HG02678 (cell line): ENCODE results near the gene CRTC1.
"Not testable (repeated sequence)": the region's sequence is repeated elsewhere in the genome, so short reads cannot be mapped to it uniquely, and the experiment has no call there.

Experiments
- ATAC-seq: cut with Tn5 transposase; IDR thresholded peaks from one replicate; pipeline ENCODE4 v1.9.1; 2021; ENCODE audit warnings: mild to moderate bottlenecking, moderate library complexity; ENCODE audit not compliant: unreplicated experiment

CRTC1 gene

DNA sequence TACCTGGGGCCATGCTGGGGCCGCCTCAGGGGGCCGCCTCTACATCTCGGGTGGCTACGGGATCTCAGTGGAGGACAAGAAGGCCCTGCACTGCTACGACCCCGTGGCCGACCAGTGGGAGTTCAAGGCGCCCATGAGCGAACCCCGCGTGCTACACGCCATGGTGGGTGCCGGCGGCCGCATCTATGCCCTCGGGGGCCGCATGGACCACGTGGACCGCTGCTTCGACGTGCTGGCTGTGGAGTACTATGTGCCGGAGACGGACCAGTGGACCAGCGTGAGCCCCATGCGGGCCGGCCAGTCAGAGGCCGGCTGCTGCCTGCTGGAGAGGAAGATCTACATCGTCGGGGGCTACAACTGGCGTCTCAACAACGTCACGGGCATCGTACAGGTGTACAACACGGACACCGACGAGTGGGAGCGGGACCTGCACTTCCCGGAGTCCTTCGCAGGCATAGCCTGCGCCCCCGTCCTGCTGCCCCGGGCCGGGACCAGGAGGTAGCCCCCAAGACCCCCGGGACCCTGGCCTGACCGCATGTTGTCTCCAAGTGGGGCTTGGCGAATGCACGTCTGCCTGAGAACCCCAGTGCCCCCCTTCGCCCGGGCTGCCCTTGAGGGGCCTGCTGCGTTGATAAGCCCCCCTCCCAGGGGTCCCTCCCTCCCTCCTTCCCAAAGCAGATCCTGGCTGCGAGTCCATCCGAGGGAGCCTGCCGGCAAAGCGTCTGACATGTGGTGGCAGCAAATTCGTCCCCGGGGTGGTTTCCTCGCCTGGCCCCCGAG, 14.5 kb upstream of the CRTC1 start:
- no peak for ATAC-seq

DNA sequence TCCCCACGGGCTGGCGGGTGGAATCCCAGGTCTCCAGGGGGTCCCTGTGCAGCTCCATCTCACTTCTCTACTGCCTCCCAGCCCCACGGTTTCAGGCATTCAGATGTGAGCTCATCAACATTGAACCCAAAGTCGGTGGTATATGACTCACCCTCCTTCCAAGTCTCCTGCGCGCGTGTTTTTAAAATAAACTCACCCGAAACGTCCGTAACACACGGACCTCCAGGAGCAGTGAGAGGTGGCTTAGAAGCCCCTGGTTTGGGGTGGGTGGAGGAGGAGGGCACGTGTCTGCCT, 14.0 kb upstream of the CRTC1 start:
- no peak for ATAC-seq

DNA sequence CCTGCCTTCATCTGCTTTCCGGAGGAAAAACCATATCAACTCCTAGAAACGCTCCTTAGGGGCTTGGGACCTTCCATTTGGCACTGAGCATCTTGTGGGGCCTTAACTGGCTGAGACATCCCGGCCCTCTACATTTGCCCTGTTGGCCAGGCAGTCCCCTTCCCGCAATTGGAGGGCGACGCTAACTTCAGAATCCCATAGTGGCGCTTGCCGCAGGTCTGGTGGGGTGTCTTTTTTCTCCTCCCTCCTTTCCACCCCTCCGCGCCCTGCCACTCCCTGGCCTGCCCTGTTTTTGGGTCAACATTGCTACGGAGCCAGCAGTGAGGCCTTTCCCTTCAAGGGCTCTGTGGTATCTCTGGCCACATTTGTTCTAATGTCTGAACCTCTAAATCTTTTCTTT, 13.6 kb upstream of the CRTC1 start:
- ATAC-seq: no peak

DNA sequence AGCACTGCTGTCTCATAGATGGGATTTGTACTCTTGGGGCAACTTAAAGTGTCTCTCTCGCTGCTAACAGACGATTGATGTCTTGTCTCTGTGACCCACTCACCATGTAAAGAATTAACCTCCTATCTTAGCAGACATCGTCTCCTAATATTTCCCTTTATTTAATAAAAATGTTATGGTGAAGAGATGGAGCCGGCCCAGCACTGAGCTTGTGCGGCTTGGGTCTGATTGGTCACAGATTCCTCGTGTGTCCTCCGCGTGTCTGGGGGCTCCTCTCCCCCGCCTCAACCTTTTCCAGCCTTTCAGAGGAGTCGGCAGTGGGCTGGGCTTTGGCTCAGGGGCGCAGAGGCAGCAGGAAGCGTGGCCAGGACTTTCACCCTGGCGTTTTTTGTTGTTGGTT, 13.2 kb upstream of the CRTC1 start:
- no peak for ATAC-seq

DNA sequence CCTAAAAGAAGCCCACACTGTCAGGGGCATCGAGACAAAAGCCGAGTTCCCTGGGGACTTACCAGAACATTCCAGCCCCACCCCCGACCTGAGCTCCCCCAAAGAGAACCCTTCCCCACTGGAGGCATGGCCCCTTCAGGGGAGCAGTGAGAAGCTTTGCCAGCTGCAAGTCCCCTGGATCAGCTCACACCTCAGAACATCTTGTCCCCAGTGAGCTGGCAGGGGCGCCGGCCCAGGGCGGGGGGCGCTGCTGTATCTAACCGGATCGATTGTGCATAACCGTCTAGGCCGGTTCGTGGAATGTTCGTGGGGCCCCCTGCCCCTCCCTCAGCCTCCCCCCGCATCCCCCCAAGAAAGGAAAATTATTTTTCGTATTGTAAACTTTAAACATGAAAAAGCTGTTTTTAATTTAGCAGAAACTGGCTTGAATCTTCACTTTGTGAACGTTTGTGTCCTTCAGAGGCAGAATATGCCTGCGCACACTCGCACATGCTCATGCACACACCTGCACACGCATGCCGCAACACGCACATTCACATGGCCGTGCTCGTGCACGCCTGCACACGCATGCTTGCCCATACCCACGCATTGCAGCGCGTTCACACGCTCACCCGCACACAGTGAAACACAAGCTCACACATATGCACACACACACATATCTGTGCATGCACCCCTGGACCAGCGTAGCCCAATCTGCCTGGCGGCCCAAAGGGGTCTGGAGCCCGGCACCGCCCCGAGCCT, 12.0 kb upstream of the CRTC1 start:
- ATAC-seq: no peak

DNA sequence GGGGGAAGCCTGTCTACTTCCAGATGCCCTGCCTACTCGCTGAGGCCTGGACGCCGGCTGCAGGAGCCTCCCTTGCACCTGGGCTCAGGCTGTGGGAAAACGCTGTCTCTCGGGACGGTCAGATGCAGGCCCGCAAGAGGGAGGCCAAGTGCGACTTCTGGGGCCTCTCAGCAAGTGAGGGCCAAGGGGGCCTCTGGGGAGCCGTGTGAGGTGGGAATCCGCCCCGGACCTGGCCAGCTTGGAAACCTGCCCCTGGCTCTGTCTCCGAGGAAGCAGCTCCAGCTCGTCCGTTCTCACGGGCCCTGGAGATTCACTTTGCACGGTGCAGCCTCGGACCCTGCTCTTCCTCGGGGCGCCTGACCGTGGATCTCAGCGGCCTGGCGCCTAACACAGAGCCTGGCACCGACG, 11.4 kb upstream of the CRTC1 start:
- no peak for ATAC-seq

DNA sequence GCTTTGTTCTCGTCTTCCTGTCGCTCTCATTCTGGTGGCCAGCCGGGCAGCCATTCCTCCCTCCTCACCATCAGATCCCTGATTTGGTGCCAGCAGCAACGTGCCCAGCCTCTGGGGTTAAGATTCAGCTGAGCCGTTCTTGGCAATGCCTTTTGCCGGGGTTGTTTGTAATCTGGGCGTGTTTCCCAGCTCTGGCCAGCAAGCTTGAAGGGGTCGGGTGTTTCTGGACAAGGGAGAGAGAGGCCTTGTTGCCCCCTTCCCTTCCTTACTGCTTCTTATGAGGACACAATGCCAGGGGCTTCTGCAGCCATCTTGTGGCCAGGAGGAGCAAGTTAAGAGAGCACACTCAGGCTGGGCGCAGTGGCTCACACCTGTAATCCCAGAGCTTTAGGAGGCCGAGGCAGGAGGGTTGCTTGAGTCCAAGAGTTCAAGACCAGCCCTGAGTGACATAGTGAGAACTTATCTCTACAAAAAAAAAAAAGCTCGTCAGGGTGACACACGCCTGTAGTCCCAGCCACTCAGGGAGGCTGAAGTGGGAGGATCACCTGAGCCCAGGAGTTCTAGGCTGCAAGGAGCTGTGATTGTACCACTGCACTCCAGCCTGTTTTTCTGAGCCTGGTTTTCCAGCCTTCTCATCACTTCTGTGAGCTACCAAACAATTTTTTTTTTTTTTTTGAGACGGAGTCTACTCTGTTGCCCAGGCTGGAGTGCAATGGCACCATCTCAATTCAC, 10.7 kb upstream of the CRTC1 start:
- no peak for ATAC-seq

DNA sequence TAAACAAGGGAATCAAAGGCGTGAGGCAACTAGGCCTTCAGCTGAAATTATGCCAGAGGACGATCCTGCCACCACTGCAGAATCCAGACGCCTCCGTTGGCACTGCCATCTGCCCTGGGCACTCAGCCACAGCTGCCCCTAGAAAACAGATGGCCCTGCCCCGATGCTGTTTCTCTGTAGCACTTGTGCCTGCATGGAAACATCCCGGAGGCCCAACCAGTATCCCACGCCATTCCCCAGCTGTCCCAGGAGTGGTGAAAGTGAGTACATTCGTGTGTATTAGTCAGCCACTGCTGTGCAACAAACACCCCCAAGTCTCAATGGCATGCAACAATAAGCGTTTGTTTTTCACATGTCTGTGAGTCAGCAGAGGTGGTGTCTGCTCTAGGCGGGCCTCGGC, 8.9 kb upstream of the CRTC1 start:
- no peak for ATAC-seq

DNA sequence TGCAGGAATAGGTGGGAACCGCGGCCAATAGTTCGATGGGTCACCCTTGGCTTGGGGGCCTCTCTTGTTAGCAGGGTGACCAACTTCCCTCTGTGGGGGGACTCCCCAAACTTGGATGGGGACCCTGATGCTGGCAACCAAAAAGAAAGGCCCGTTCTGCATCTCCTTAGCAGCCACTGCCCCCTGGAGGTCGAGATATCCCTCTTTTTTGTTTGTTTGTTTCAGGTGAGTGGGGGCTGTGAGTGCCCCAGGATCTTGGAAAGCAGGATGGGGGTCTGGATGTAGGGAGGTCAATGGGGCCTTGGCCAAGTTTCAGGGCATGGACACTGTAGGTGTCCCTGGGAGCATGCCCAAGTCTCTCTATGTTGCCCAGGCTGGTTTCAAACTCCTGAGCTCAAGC, 7.7 kb upstream of the CRTC1 start:
- no peak for ATAC-seq

DNA sequence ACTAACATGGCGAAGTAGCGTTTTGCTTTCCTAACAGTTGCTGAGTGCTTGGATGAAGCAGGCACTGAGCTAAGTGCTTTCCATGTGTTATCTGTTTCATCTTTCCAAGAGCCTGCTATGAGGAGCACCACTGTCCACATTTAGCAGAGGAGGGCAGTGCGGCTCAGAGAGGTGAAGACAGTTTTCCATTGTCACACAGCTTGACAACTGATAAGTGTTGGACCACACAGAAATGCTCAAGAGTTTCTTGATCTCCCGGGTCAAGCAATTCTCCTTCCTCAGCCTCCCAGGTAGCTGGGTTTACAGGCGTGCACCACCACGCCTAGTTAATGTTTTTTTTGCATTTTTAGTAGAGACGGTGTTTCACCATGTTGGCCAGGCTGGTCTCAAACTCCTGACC, 6.8 kb upstream of the CRTC1 start:
- ATAC-seq: no peak

DNA sequence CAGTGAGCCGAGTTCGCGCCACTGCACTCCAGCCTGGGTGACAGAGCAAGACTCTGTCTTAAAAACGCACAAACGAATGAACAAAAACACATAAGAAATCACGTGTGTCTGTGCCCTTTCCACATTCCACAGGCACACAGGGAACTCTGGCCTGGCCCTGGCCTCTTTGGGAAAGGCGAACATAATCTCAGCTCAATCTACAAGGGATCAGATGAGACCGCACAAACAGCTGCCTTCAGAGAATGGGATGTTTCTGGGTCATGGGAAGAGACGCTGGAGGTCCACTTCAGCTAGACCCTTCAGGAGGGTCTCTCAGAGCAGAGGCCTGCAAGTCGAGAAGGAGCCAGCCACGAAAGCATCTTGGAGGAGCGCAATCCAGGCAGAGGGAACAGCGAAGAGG, 6.3 kb upstream of the CRTC1 start:
- ATAC-seq: no peak

DNA sequence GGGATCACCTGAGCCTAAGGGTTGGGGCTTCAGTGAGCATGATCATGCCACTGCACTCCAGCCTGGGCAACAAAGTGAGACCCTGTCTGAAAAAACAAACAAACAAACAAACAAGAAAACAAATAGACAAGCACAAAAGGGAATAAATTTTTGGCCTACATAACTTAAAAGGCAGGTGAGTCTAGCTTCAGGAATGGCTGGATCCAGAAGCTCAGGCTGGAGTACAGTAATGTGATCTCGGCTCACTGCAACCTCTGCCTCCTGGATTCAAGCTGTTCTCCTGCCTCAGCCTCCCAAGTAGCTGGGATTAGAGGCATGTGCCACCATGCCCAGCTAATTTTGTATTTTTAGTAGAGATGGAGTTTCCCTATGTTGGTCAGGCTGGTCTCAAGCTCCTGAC, 3.3 kb upstream of the CRTC1 start:
- ATAC-seq: not testable (repeated sequence)

DNA sequence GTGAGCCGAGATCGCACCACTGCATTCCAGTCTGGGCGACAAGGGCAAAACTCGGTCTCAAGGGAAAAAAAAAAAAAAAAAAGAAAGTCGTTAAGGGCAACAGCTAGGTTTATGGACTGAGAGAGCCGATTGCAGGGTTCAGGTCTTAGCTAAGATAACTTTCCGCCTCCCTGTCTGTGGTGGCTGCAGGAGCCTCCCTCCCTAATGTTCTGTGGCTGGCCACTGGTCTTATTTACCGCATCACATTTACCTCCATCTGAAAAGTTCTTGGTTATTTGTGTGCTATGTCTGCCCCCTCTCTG, 722 bp upstream of the CRTC1 start:
- ATAC-seq: no peak

DNA sequence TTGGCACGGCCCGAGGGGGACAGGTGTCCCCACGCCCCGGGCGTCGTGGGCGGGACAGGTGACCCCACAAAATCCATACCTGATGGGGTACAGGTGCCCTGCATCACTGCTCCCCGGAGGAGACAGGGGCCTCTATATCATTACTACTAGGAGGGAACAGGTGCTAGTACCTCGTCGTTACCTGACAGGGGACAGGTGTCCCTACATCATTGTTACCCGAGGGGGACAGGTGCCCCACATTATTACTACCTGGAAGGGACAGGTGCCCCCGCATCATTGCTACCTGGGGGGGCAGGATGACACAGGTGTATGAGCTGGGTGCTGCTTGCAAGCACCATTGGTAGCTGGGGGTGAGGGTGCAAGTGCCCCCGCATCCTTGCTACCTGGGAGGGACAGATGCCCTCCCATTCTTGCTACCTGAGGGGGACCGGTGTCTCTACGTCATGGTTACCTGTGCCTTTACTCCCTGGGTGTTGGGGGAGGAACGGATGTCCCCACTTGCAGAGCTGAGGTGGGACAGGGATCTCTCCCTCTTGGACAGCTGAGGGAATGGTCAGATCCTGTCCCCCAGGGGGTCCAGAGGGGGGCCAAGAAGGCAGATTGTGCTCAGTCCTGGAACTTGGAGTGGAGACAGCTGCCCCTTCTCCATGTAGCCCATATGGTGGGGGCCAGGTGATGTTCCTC, 620 bp downstream of the CRTC1 start:
- no peak for ATAC-seq

DNA sequence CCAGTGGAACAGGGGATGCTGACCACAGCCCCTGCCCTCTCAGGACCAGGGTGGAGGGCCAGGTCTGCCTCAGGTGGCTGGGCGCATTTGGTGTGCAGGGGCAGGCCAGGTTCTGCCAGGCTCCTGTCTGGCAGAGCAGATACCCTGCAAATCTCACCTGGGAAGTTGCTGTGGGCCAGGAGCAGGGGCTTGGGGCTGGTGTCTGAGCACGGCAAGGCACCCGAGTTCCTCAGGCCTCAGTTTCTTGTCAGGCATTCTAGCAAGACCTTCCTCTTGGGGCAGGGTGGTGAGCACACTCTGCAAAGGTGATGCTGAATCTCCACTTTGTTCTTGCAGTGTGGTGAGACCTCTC, 1.1 kb downstream of the CRTC1 start:
- no peak for ATAC-seq

DNA sequence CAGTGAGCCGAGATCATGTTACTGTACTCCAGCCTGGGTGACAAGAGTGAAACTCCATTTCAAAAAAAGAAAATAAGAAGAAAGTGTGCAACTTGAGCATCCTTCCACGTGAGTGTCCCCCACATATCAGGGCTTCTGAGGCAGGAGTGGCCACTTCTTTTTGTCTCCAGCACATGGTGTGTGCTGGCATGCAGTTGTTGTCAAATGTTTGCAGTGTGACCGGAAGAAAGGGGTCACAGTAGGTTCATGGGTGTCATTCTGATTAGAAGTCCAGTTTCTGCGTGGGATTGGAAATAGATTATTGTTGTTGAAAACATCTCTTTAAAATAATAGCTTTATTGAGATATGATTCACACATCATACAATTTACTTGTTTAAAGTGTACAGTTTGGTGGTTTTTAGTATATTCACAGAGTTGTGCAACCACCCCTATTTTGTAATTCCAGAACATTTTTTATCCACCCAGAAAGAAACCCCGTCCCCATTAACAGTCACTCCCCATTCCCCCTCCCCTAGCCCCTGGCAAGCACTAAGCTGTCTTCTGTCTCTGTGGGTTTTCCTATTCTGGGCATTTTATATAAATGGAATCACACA, 2.2 kb downstream of the CRTC1 start:
- ATAC-seq: no peak

DNA sequence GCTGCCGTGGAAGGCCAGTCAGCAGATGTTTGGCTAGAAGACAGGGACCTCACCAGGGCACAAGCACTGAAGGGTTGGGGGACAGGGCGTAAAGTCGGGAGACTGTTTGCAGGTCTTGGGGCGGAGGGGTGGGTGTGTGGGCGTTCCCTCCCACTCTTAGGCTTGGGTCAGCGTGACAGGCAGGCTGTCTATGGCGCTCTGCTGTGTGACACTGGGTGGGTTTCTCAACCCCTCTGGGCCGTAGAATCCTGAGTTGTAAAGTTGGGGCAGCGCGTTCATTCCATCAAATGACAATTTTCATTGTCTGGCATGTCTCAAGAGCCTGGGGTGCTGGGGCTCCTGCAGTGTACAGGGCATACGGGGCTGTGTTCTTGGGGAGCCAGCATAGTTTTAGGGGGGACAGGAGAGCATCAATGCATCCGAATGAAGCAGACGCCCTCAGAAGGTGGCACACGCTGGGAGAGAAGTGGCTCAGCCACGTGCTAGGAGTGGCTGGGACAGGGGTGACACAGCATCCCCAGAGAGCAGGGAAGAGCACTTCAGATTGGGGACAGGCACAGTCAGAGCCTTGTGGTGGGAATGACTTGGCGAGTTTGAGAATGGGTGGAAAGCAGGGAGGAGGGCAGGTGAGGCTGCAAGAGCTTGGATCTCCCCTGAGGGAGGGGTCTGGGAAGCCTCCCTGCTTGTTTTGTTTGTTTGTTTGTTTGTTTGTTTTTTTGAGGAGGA, 4.4 kb downstream of the CRTC1 start:
- no peak for ATAC-seq

DNA sequence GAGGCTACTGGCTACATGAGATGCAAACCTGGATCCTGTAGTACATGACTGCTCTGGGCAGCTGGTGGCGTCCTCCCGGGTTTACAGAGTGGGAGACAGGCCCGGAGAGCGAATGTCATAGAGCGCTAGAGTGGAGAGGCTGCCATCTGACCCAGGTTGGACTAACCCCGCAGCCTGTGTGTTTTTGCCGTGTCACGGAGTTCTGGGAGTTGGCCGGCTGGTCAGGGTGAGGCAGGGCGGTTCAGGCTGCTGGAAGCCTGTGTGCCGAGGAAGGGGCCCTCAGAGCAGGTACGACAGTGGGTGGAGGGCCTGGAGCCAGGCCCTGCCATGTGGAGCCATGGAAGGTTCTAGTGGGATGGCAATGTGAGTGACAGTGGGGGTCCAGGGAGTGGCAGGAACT, 12.5 kb downstream of the CRTC1 start:
- ATAC-seq: no peak

DNA sequence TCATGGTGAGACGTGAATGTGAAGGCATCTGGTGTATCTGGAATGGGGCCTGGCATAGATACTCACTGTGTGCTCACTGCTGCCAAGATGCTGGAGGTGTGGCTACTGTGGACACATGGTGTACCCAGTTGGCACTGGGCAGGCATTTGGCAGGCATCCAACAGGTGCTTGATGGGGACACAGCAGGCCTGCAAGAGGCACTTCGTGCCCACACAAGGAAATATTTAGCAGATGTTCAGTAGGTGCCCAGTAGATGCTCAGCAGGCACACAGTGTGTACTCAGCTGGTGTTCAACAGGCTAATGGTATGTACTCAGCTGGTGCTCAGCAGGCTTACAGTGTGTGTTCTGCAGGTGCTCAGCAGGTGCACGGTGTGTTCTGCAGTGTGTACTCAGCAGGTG, 14.2 kb downstream of the CRTC1 start:
- no peak for ATAC-seq

DNA sequence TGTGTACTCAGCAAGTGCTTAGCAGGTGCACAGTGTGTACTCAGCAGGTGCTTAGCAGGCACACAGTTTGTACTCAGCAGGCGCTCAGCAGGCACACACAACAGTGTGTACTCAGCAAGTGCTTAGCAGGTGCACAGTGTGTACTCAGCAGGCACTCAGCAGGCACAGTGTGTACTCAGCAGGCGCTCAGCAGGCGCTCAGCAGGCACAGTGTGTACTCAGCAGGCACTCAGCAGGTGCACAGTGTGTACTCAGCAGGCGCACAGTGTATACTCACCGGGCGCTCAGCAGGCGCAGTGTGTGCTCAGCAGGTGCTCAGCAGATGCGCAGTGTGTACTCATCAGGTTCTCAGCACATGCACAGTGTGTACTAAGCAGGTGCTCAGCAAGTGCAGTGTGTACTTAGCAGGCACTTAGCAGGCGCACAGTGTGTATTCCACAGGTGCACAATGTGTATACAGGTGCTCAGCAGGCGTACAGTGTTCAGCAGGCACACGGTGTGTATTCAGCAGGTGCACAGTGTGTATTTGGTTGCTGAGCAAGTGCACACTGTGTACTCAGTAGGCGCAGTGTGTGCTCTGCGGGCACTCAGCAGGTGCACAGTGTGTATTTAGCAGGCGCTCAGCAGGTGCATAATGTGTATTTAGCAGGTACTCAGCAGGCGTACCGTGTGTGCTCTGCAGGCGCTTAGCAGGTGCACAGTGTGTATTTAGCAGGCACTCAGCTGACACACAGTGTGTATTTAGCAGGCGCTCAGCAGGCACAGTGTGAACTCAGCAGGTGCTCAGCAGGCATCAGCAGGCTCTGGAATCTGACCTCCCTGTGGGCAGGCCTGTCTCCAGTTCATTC, 15.1 kb downstream of the CRTC1 start:
- no peak for ATAC-seq
